H1 (cell line): Measurements from ENCODE around the gene ZNF548. TPM values are rescaled to one million over a fixed set of nuclear protein-coding genes. Genes with fewer than 3 reads are reported as not detected.
A peak's percentile ranks its signal among the peaks of the same experiment; 100 is the strongest.

Experiments
- CTCF ChIA-PET: fragments of 300-600 bp; sonication (Branson Sonifier 250); formaldehyde crosslinking; loops from one replicate; lab custom pipeline; 2021; ENCODE audit not compliant: partially characterized antibody; lab: Charles Lee
- POLR2A ChIA-PET: fragments of 300-600 bp; sonication (Branson Sonifier 250); formaldehyde crosslinking; loops from one replicate; lab custom pipeline; 2021; ENCODE audit warnings: inconsistent platforms; ENCODE audit not compliant: partially characterized antibody; lab: Charles Lee
- DNase-seq, 2 experiments: peaks; one replicate each; pipeline versions ENCODE4 v3.0.0 to v3.0.0-alpha.2; 2010 to 2022; ENCODE audit warnings: low spot score in 2 of 2, low read depth in 1 of 2, mixed read lengths in 1 of 2
- FAIRE-seq: peaks from 2 replicates; lab custom pipeline; 2011; peaks lifted over from hg19 to GRCh38; lab: Jason Lieb, UNC
- H2AFZ ChIP-seq: 2 replicates; pipeline ENCODE4 v1.8.1; 2012; ENCODE audit warnings: low read length, inconsistent platforms
- H2AK5ac ChIP-seq: 2 replicates; pipeline ENCODE4 v1.6.1; 2013; ENCODE audit warnings: low read depth, low read length
- H2BK120ac ChIP-seq: replicated peaks from 2 replicates; pipeline ENCODE3; 2013; ENCODE audit warnings: low read depth, low read length, inconsistent platforms
- H2BK12ac ChIP-seq: 2 replicates; pipeline ENCODE4 v1.6.1; 2013; ENCODE audit warnings: low read depth, low read length
- H2BK15ac ChIP-seq: 2 replicates; pipeline ENCODE4 v1.6.1; 2013; ENCODE audit warnings: low read length
- H2BK20ac ChIP-seq: 2 replicates; pipeline ENCODE4 v1.6.1; 2013; ENCODE audit warnings: low read length
- H2BK5ac ChIP-seq: 2 replicates; pipeline ENCODE4 v1.6.1; 2013; ENCODE audit warnings: low read depth, low read length
- H3K14ac ChIP-seq: 2 replicates; pipeline ENCODE4 v1.6.1; 2013; ENCODE audit warnings: inconsistent platforms; ENCODE audit not compliant: insufficient read length
- H3K18ac ChIP-seq: 2 replicates; pipeline ENCODE4 v1.6.1; 2013; ENCODE audit warnings: low read length; ENCODE audit errors: extremely low read depth
- H3K23ac ChIP-seq: 2 replicates; pipeline ENCODE4 v1.6.1; 2013; ENCODE audit warnings: inconsistent platforms; ENCODE audit not compliant: insufficient read length
- H3K23me2 ChIP-seq: 2 replicates; pipeline ENCODE4 v1.6.1; 2013; ENCODE audit warnings: low read depth, low read length
- H3K27ac ChIP-seq: 2 replicates; pipeline ENCODE4 v1.6.1; 2011; ENCODE audit warnings: low read depth, low read length, inconsistent platforms
- H3K27me3 ChIP-seq, 4 experiments: replicated peaks in 1 of 4; 1 replicate in 1 of 4; 2 replicates in 3 of 4; pipeline versions ENCODE4 v1.6.1 to v1.8.1; 2011 to 2013; ENCODE audit warnings: low read length in 3 of 4, mild to moderate bottlenecking in 3 of 4, inconsistent platforms in 2 of 4, mixed read lengths in 2 of 4, moderate library complexity in 1 of 4; ENCODE audit not compliant: control insufficient read depth in 3 of 4, insufficient read depth in 3 of 4; ENCODE audit errors: extremely low read depth in 1 of 4
- H3K36me3 ChIP-seq, 4 experiments: 2 replicates each; pipeline versions ENCODE4 v1.6.1 to v1.8.1; 2011 to 2013; ENCODE audit warnings: mild to moderate bottlenecking in 4 of 4, low read length in 3 of 4, moderate library complexity in 2 of 4, control low read depth in 1 of 4, inconsistent platforms in 1 of 4; ENCODE audit not compliant: insufficient read depth in 4 of 4, control insufficient read depth in 2 of 4
- H3K4ac ChIP-seq: replicated peaks from 2 replicates; pipeline ENCODE3; 2013; ENCODE audit warnings: low read length, low read depth, mixed read lengths, inconsistent platforms; ENCODE audit not compliant: insufficient read length
- H3K4me1 ChIP-seq, 4 experiments: replicated peaks in 1 of 4; 1 replicate in 1 of 4; 2 replicates in 3 of 4; pipeline versions ENCODE4 v1.6.1 to v1.8.1; 2011 to 2013; ENCODE audit warnings: low read length in 3 of 4, inconsistent platforms in 2 of 4, mixed read lengths in 1 of 4; ENCODE audit not compliant: insufficient read depth in 4 of 4, control insufficient read depth in 3 of 4
- H3K4me2 ChIP-seq, 2 experiments: 2 replicates each; pipeline versions ENCODE4 v1.6.1 to v1.8.1; 2011 to 2013; ENCODE audit warnings: low read depth in 2 of 2, low read length in 2 of 2, control low read depth in 1 of 2, inconsistent platforms in 1 of 2, mild to moderate bottlenecking in 1 of 2; ENCODE audit not compliant: insufficient read depth in 1 of 2
- H3K4me3 ChIP-seq, 4 experiments: fragments of 200-600, 300-600 bp in 1 of 4; sonication (generic), shearing (Covaris generic), sonication (Bioruptor Twin) in 1 of 4; 2 replicates each; pipeline versions ENCODE4 v1.5.1 to v1.8.1; 2011 to 2016; ENCODE audit warnings: low read length in 4 of 4, low read depth in 3 of 4, control low read depth in 2 of 4, inconsistent platforms in 2 of 4, mild to moderate bottlenecking in 2 of 4, mixed read lengths in 1 of 4, moderate library complexity in 1 of 4; ENCODE audit not compliant: insufficient read depth in 2 of 4; ENCODE audit errors: extremely low read depth in 1 of 4
- H3K56ac ChIP-seq: replicated peaks from 2 replicates; pipeline ENCODE3; 2013; ENCODE audit warnings: low read depth, mild to moderate bottlenecking, mixed read lengths, low read length, inconsistent platforms; ENCODE audit not compliant: insufficient read length
- H3K79me1 ChIP-seq: 2 replicates; pipeline ENCODE4 v1.6.1; 2013; ENCODE audit warnings: low read depth, low read length, control low read depth
- H3K79me2 ChIP-seq, 2 experiments: 2 replicates each; pipeline versions ENCODE4 v1.6.1 to v1.8.1; 2012 to 2013; ENCODE audit warnings: low read length in 2 of 2, mild to moderate bottlenecking in 2 of 2, inconsistent platforms in 1 of 2; ENCODE audit not compliant: insufficient read depth in 2 of 2, control insufficient read depth in 1 of 2
- H3K9ac ChIP-seq, 4 experiments: replicated peaks in 1 of 4; 1 replicate in 1 of 4; 2 replicates in 3 of 4; pipeline versions ENCODE4 v1.6.1 to v1.8.1; 2011 to 2013; ENCODE audit warnings: low read depth in 3 of 4, low read length in 3 of 4, control low read depth in 2 of 4, mild to moderate bottlenecking in 2 of 4, moderate library complexity in 2 of 4, inconsistent platforms in 1 of 4; ENCODE audit errors: extremely low read depth in 1 of 4
- H3K9me3 ChIP-seq, 2 experiments: 2 replicates each; pipeline versions ENCODE4 v1.6.1 to v1.8.1; 2012 to 2013; ENCODE audit warnings: mild to moderate bottlenecking in 2 of 2, moderate library complexity in 2 of 2, control low read depth in 1 of 2, inconsistent platforms in 1 of 2, low read depth in 1 of 2, low read length in 1 of 2, mixed read lengths in 1 of 2; ENCODE audit not compliant: insufficient read depth in 2 of 2
- H4K20me1 ChIP-seq, 2 experiments: replicated peaks in 1 of 2; 2 replicates each; pipeline versions ENCODE3 to v1.8.1; 2011 to 2013; ENCODE audit warnings: inconsistent platforms in 2 of 2, low read length in 2 of 2, mild to moderate bottlenecking in 1 of 2; ENCODE audit not compliant: insufficient read depth in 2 of 2, control insufficient read depth in 1 of 2
- H4K5ac ChIP-seq: 2 replicates; pipeline ENCODE4 v1.6.1; 2013; ENCODE audit warnings: low read length, low read depth, mixed read lengths, inconsistent platforms; ENCODE audit not compliant: insufficient read length
- H4K8ac ChIP-seq: 2 replicates; pipeline ENCODE4 v1.8.0; 2013; ENCODE audit warnings: mild to moderate bottlenecking, moderate library complexity, low read length, inconsistent platforms; ENCODE audit not compliant: insufficient read depth; ENCODE audit errors: extremely low read depth
- H4K91ac ChIP-seq: replicated peaks from 2 replicates; pipeline ENCODE3; 2013; ENCODE audit warnings: low read length, mixed read lengths, inconsistent platforms; ENCODE audit not compliant: insufficient read length
- ASH2L ChIP-seq: fragments of 200-600, 300-600 bp; sonication (generic); IDR thresholded peaks from one replicate; pipeline ENCODE4 v1.7.1; 2017; ENCODE audit warnings: low read length
- CREB1 ChIP-seq: IDR thresholded peaks from 2 replicates; pipeline ENCODE4 v1.6.1; 2012; ENCODE audit warnings: inconsistent platforms
- EGR1 ChIP-seq: IDR thresholded peaks from 2 replicates; pipeline ENCODE4 v1.6.1; 2011; ENCODE audit warnings: low read depth, low read length, borderline replicate concordance
- GABPA ChIP-seq: IDR thresholded peaks from 2 replicates; pipeline ENCODE4 v1.6.1; 2011; ENCODE audit warnings: mild to moderate bottlenecking, low read length, moderate library complexity, borderline replicate concordance; ENCODE audit not compliant: insufficient read depth
- KDM4A ChIP-seq: IDR thresholded peaks from one replicate; pipeline ENCODE4 v1.7.1; 2012; ENCODE audit warnings: low read depth, mild to moderate bottlenecking, moderate library complexity, low read length, inconsistent platforms; ENCODE audit not compliant: severe bottlenecking
- NANOG ChIP-seq: IDR thresholded peaks from 2 replicates; pipeline ENCODE4 v1.6.1; 2011; ENCODE audit warnings: low read length, low read depth, mild to moderate bottlenecking, inconsistent platforms; ENCODE audit not compliant: insufficient read depth, poor library complexity, severe bottlenecking
- POLR2A ChIP-seq, 2 experiments: IDR thresholded peaks; 1 replicate in 1 of 2; 2 replicates in 1 of 2; pipeline ENCODE4 v1.6.1; 2011; ENCODE audit warnings: low read depth in 2 of 2, low read length in 2 of 2, mild to moderate bottlenecking in 2 of 2; ENCODE audit errors: control extremely low read depth in 1 of 2
- POLR2AphosphoS5 ChIP-seq: IDR thresholded peaks from 2 replicates; pipeline ENCODE4 v1.6.1; 2011; ENCODE audit warnings: low read depth, low read length
- YY1 ChIP-seq: IDR thresholded peaks from 2 replicates; pipeline ENCODE4 v1.6.1; 2011; ENCODE audit warnings: low read depth, mild to moderate bottlenecking, low read length
- WGBS, 2 experiments: shearing (Covaris generic) in 1 of 2; methylation state at CpG; one replicate each; pipeline versions ENCODE4 v1.1.6 to v1.1.7; 2013 to 2015; ENCODE audit warnings: low lambda C conversion rate in 2 of 2, mixed read lengths in 2 of 2, inconsistent platforms in 1 of 2, low coverage in 1 of 2, missing lambda C conversion rate in 1 of 2; ENCODE audit not compliant: insufficient replicate concordance in 2 of 2, insufficient coverage in 1 of 2, insufficient read length in 1 of 2; ENCODE audit errors: extremely low coverage in 1 of 2, missing lambda C conversion rate in 1 of 2; 5-methylcytosine and 5-hydroxymethylcytosine counted together
- polyA plus RNA-seq, 7 experiments: library from polyadenylated mRNA; depleted of rRNA in 3 of 7; stranded (reverse) in 5 of 7; unstranded in 2 of 7; fragments of >200 nt in 5 of 7; fragments of 200-250 nt in 2 of 7; gene quantifications; 1 replicate in 5 of 7; 2 replicates in 1 of 7; 4 replicates in 1 of 7; pipeline versions ENCODE4 v1.2.1 to v1.2.3, GENCODE V29; 2011 to 2013; ENCODE audit warnings: missing spikeins in 2 of 7, mixed read lengths in 2 of 7
- total RNA-seq: library from RNA; stranded (reverse); fragmentation: NEBNext Ultra II Directional; extraction: Animal tissue kit (Norgen Biotek cat#: 25700); gene quantifications from 2 replicates; pipeline ENCODE4 v1.2.1, GENCODE V29; 2021
- TF ChIP-seq, protein P1 (sequence below): IDR thresholded peaks from 2 replicates; pipeline ENCODE4 v1.6.1; 2012; ENCODE audit warnings: inconsistent platforms

The ZNF548 gene
- total and polyA plus RNA-seq, 2 of the 8 experiments (the other 6 are each of a cell fraction or from before 2014, with no cell fraction given), result 7.4 to 9.9 TPM

DNA sequence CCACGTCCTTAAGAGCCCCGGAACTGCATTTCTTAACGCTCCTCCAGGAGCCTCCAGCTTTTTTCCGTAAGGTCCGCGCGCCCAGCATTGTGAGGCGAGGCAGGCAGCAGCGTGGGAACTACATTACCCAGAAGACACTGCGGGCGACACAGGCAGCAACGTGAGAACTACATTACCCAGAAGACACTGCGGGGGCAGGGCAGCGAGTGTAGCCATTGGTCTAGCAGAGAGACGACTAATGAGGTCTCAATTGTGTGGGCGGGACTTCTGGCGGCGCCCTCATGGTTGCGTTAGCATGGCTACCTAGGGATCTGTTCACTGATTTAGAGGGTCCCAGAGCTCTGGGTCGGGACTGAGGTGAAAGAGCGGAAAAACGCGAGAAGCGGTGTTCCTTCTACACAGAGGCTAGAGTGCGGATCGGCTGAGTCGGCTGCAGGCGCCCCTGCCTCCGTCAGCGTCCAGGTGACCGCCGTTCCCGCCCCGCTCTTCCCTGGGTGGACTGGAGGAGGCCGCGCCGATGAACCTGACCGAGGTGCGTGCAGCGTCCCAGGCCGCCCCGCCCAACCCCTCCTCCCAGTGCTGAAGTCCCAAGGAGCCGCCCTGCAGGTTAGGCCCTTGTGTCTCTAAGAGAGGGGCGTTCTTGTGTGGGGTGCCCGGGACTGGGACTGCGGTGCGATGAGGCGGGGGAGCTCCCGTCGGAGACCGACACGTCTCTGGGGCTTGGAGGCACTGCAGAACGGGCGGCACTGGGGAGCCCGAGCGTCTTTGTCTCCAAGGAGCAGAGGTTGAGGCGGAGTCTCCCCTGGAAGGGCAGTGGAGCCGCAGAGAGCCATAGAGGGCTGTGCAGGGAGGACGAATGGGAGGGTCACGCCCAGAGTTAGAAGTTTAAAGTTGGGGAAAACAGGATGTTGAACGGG is 45.7 kb downstream of the ZNF548 start, which contains the start of gene ZNF749:
TSS of gene ZNF749 (plus strand) at position 264 of the 917 bp plus-strand sequence. CDS start at position 518, 254 bp downstream.
- Histone ChIP-seq H2AFZ (peak within 1 kb of the TSS; percentile 52; the same call in 1 of the 2 replicates), H3K9ac (peak within 1 kb of the TSS; percentile 79 to 94 (median 92)), H2BK5ac (peak within 1 kb of the TSS; percentile 79), H2BK120ac (no peak within 1 kb of the TSS), H2BK15ac (0 out of 2 replicates have a peak within 1 kb of the TSS, but pooled peaks have one; percentile 54), H3K36me3 (peaks cover 0 to 5% (median 3%) of the 10 kb centered on the region in 4 experiments; a peak in 2 of 8 replicates), H3K4me1 (peaks cover 0 to 7% (median under 1%) of the 10 kb centered on the region in 4 experiments; a peak in 2 of 7 replicates), H3K79me2 (peaks cover 20 to 46% of the 10 kb centered on the region in 2 experiments), H3K4ac (peak within 1 kb of the TSS; percentile 40), H4K20me1 (peaks cover 0 to 10% of the 10 kb centered on the region in 2 experiments), H2AK5ac (no peak within 1 kb of the TSS), H3K56ac (peak within 1 kb of the TSS; percentile 67), H2BK12ac (peak within 1 kb of the TSS; percentile 13; the same call in 1 of the 2 replicates), H3K4me2 (peak within 1 kb of the TSS; percentile 85 to 89), H3K14ac (no peak within 1 kb of the TSS), H3K79me1 (peaks cover 17% of the 10 kb centered on the region), H4K8ac (peak within 1 kb of the TSS; percentile 88; the same call in 1 of the 2 replicates), H3K23me2 (peaks cover 4% of the 10 kb centered on the region), H3K27ac (peak within 1 kb of the TSS; percentile 88), H3K27me3 (no peaks in the 10 kb centered on the region), H3K9me3 (no peaks in the 10 kb centered on the region; a peak in 1 of 4 replicates), H3K4me3 (peak within 1 kb of the TSS; percentile 75 to 89 (median 81)), H4K91ac (peak within 1 kb of the TSS; percentile 8), H3K23ac (no peak within 1 kb of the TSS), H3K18ac (peak within 1 kb of the TSS; percentile 93), H2BK20ac (no peak within 1 kb of the TSS), H4K5ac (peak within 1 kb of the TSS; percentile 55)
- peak; percentile 96 for FAIRE-seq
- ChIA-PET CTCF (interaction anchor here (0.7 to 3.6 kb wide), 5 partner anchors 8 to 52 kb away, joined by 3 to 10 read pairs (median 3); partner anchors contain the start of genes ZNF419 and ZNF772), POLR2A (interaction anchor here (0.8 to 7.0 kb wide), 30 partner anchors 10 to 475 kb away, joined by 3 to 49 read pairs (median 4); partner anchors contain the start of genes TRAPPC2B, ZNF154, ZNF17 and ZNF419)
- peak; percentile 95 to 97 for DNase-seq
- 2% methylated on average over 49 of the region's 61 CpGs; no CpG with 5 or more reads in 1 of the 2 experiments for WGBS, 2 experiments
- TF ChIP-seq CREB1, result peak; percentile 87
- TF ChIP-seq EGR1, result peak; percentile 72; the same call in 1 of the 2 replicates
- TF ChIP-seq POLR2AphosphoS5, result peak; percentile 77
- peak; percentile 75 for TF ChIP-seq ASH2L
- TF ChIP-seq, protein P1, sequence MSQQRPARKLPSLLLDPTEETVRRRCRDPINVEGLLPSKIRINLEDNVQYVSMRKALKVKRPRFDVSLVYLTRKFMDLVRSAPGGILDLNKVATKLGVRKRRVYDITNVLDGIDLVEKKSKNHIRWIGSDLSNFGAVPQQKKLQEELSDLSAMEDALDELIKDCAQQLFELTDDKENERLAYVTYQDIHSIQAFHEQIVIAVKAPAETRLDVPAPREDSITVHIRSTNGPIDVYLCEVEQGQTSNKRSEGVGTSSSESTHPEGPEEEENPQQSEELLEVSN, result 0 out of 2 replicates have a peak, but pooled peaks have one; percentile 23
- TF ChIP-seq NANOG, result peak; percentile 4
- no peak for TF ChIP-seq KDM4A
- TF ChIP-seq POLR2A (IDR thresholded peaks at IDR 0.05; ENCODE audit: control extremely low read depth in 1 of 2, low read depth in 2 of 2, low read length in 2 of 2), result peak; percentile 52 to 93
- TF ChIP-seq YY1, result peak; percentile 85; the same call in 1 of the 2 replicates
- no peak for TF ChIP-seq GABPA
